GM21529 (cell line): ENCODE data around the gene CFAP92.
"Not testable (repeated sequence)": the region's sequence is repeated elsewhere in the genome, so short reads cannot be mapped to it uniquely, and the experiment has no call there.

ENCODE experiments used
- ATAC-seq: cut with Tn5 transposase; IDR thresholded peaks from one replicate; pipeline ENCODE4 v1.9.1; 2021; ENCODE audit not compliant: unreplicated experiment

CFAP92 gene

GRCh38 chr3:128906804-128907525 lies 86.9 kb downstream of the CFAP92 start:
- ATAC-seq: no peak

GRCh38 chr3:128906031-128906803 lies 87.7 kb downstream of the CFAP92 start:
- no peak for ATAC-seq

GRCh38 chr3:128903501-128903900 lies 90.4 kb downstream of the CFAP92 start:
- no peak for ATAC-seq

GRCh38 chr3:128902426-128902825 lies 91.5 kb downstream of the CFAP92 start:
- ATAC-seq: no peak

- ATAC-seq: no peak
Measured at GRCh38 chr3:128895843-128896697, 97.8 kb downstream of the CFAP92 start.

GRCh38 chr3:128889139-128889894 lies 104.6 kb downstream of the CFAP92 start:
- ATAC-seq: no peak

- ATAC-seq: no peak
Measured at GRCh38 chr3:128884992-128885391, 108.9 kb downstream of the CFAP92 start.

- no peak for ATAC-seq
Measured at GRCh38 chr3:128882719-128883118, 111.2 kb downstream of the CFAP92 start.

GRCh38 chr3:128881576-128881975 lies 112.3 kb downstream of the CFAP92 start:
- no peak for ATAC-seq

- not testable (repeated sequence) for ATAC-seq
Measured at GRCh38 chr3:128880455-128880854, 113.4 kb downstream of the CFAP92 start.

GRCh38 chr3:128879991-128880390 lies 113.9 kb downstream of the CFAP92 start:
- no peak for ATAC-seq

- peak; percentile 84 for ATAC-seq
Measured at GRCh38 chr3:128879125-128879969, 114.5 kb downstream of the CFAP92 start, which contains the start of gene ACAD9. Gene ACAD9 (plus strand): TSS chr3:128879620. CDS start chr3:128879692, 72 bp downstream.

GRCh38 chr3:128878556-128879124 lies 115.2 kb downstream of the CFAP92 start:
- peak; percentile 22 for ATAC-seq

- no peak for ATAC-seq
Measured at GRCh38 chr3:128878011-128878457, 115.8 kb downstream of the CFAP92 start.

- ATAC-seq: no peak
Measured at GRCh38 chr3:128875556-128876120, 118.2 kb downstream of the CFAP92 start.

GRCh38 chr3:128874481-128875180 lies 119.2 kb downstream of the CFAP92 start:
- ATAC-seq: no peak

- no peak for ATAC-seq
Measured at GRCh38 chr3:128873244-128874022, 120.4 kb downstream of the CFAP92 start.
